Lung (tissue), 12 donors: ENCODE measurements around the gene PLXNA2. TPM values are rescaled to one million over a fixed set of nuclear protein-coding genes. Genes with fewer than 3 reads are reported as not detected.

Source experiments
- ATAC-seq: fragments of 200-7000 bp; cut with Tn5 transposase; one replicate; pipeline ENCODE4 v1.9.1; 2020; ENCODE audit warnings: moderate number of reproducible peaks; ENCODE audit not compliant: insufficient read depth, low FRiP score
- DNase-seq, 3 donors: peaks; one replicate each; pipeline ENCODE4 v3.0.0-alpha.2; 2013 to 2017
- H3K27ac ChIP-seq, 2 donors: one replicate each; pipeline ENCODE4 v1.5.1; 2013; ENCODE audit warnings: mild to moderate bottlenecking in 2 of 2, moderate library complexity in 2 of 2, control low read depth in 1 of 2, inconsistent platforms in 1 of 2, low read depth in 1 of 2, low read length in 1 of 2
- H3K27me3 ChIP-seq, 3 donors: one replicate each; pipeline ENCODE4 v1.5.1; 2013; ENCODE audit warnings: low read length in 2 of 3; ENCODE audit not compliant: control insufficient read depth in 3 of 3, insufficient read depth in 3 of 3
- H3K36me3 ChIP-seq, 4 donors: one replicate each; pipeline ENCODE4 v1.5.1; 2013; ENCODE audit warnings: low read length in 4 of 4, mild to moderate bottlenecking in 1 of 4, moderate library complexity in 1 of 4; ENCODE audit not compliant: control insufficient read depth in 4 of 4, insufficient read depth in 4 of 4
- H3K4me1 ChIP-seq, 5 donors: one replicate each; pipeline ENCODE4 v1.5.1; 2013; ENCODE audit warnings: low read length in 5 of 5, mild to moderate bottlenecking in 2 of 5, moderate library complexity in 1 of 5; ENCODE audit not compliant: control insufficient read depth in 5 of 5, insufficient read depth in 5 of 5
- H3K4me3 ChIP-seq: one replicate; pipeline ENCODE4 v1.5.1; 2013; ENCODE audit warnings: mild to moderate bottlenecking, control low read depth, moderate library complexity
- H3K9ac ChIP-seq, 2 donors: one replicate each; pipeline ENCODE4 v1.5.1; 2013; ENCODE audit warnings: low read length in 2 of 2, control low read depth in 1 of 2; ENCODE audit not compliant: insufficient read depth in 1 of 2
- H3K9me3 ChIP-seq, 4 donors: one replicate each; pipeline ENCODE4 v1.5.1; 2013; ENCODE audit warnings: low read length in 3 of 4, mild to moderate bottlenecking in 1 of 4, moderate library complexity in 1 of 4; ENCODE audit not compliant: control insufficient read depth in 4 of 4, insufficient read depth in 3 of 4
- WGBS, 2 donors: extraction: QIAGEN DNeasy Blood & Tissue Kit; methylation state at CpG; one replicate each; pipeline ENCODE4 v1.1.7; 2013; 5-methylcytosine and 5-hydroxymethylcytosine counted together
- polyA plus RNA-seq, 2 donors: library from polyadenylated mRNA; stranded (reverse); fragments of 200-250 nt; gene quantifications; one replicate each; pipeline ENCODE4 v1.2.1, GENCODE V29; 2013
- total RNA-seq, 2 donors: library from RNA; depleted of rRNA in 1 of 2; stranded (reverse); fragments of >200 nt in 1 of 2; gene quantifications; one replicate each; pipeline ENCODE4 v1.2.1, GENCODE V29; 2014 to 2021
- TF ChIP-seq, protein P1 (sequence below): IDR thresholded peaks from 2 replicates; pipeline ENCODE4 v1.5.1; 2012; ENCODE audit warnings: mild to moderate bottlenecking; ENCODE audit errors: control extremely low read depth, extremely low read depth
- donor health status: control.
- donor health status: control.
- donor health status: Bipolar disorder and iron deficiency.
- donor health status: healthy.
- donor health status: DM: yes; HTN: yes; CAD: no.

PLXNA2 gene
- total and polyA plus RNA-seq, 4 donors: 13.2 to 118 (median 32.6) TPM

DNA sequence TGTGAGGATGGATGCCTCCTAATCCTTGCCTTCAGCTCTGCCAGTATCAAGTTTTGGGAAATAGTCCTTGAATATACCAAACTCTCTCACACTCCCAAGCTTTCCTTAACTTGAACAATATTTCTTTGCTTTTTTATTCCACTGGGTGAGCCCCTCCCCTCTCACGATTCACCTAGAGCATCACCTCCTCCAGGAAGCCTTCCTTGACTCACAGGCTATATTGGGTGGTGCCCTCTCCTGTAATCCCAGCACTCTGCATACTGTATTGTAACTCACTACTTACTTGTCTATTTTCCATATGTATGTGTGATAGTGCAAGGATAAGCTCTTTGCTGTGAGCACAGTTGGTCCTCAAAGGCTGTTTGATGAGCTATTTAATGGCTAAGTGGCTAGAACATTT, 114.7 kb downstream of the PLXNA2 start:
- 94 to 100% methylated on average over 1 of the region's 1 CpG for WGBS, 2 donors
- Histone ChIP-seq H3K36me3 (no peaks in the 10 kb centered on the region), H3K9me3 (no peaks in the 10 kb centered on the region), H3K27me3 (no peaks in the 10 kb centered on the region), H3K4me3 (no peak overlapping the region), H3K4me1 (peaks cover 0 to 10% (median 7%) of the 10 kb centered on the region in 5 donors), H3K27ac (no peak overlapping the region), H3K9ac (no peak overlapping the region)
- TF ChIP-seq, protein P1, sequence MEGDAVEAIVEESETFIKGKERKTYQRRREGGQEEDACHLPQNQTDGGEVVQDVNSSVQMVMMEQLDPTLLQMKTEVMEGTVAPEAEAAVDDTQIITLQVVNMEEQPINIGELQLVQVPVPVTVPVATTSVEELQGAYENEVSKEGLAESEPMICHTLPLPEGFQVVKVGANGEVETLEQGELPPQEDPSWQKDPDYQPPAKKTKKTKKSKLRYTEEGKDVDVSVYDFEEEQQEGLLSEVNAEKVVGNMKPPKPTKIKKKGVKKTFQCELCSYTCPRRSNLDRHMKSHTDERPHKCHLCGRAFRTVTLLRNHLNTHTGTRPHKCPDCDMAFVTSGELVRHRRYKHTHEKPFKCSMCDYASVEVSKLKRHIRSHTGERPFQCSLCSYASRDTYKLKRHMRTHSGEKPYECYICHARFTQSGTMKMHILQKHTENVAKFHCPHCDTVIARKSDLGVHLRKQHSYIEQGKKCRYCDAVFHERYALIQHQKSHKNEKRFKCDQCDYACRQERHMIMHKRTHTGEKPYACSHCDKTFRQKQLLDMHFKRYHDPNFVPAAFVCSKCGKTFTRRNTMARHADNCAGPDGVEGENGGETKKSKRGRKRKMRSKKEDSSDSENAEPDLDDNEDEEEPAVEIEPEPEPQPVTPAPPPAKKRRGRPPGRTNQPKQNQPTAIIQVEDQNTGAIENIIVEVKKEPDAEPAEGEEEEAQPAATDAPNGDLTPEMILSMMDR: no peak
- DNase-seq: no peak
- no peak for ATAC-seq

DNA sequence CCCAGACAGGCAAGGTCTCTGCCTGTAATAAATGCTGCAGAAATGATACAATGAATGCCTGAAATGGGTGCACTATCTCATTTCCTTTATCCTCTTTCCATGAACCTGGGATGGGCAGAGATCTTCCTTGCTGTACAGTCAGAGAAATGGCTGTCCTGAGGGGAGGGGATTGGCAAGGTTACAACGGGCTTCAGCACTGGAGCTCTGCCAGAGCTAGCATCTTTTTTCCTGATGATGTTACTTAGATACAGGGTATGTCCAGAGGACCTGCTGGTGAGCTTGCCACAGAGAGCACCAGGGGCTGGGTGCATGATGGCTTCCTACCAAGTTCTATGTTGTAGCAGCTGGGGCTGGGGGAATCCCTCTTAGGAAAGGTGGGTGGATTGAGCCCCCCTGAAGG, 115.1 kb downstream of the PLXNA2 start:
- TF ChIP-seq, protein P1: no peak
- Histone ChIP-seq H3K4me3 (no peak overlapping the region), H3K27me3 (no peaks in the 10 kb centered on the region), H3K27ac (no peak overlapping the region), H3K9ac (no peak overlapping the region), H3K36me3 (no peaks in the 10 kb centered on the region), H3K9me3 (no peaks in the 10 kb centered on the region), H3K4me1 (peaks cover 0 to 10% (median 7%) of the 10 kb centered on the region in 5 donors)
- 14 to 25% methylated on average over 1 of the region's 1 CpG for WGBS, 2 donors
- ATAC-seq: no peak
- no peak for DNase-seq

DNA sequence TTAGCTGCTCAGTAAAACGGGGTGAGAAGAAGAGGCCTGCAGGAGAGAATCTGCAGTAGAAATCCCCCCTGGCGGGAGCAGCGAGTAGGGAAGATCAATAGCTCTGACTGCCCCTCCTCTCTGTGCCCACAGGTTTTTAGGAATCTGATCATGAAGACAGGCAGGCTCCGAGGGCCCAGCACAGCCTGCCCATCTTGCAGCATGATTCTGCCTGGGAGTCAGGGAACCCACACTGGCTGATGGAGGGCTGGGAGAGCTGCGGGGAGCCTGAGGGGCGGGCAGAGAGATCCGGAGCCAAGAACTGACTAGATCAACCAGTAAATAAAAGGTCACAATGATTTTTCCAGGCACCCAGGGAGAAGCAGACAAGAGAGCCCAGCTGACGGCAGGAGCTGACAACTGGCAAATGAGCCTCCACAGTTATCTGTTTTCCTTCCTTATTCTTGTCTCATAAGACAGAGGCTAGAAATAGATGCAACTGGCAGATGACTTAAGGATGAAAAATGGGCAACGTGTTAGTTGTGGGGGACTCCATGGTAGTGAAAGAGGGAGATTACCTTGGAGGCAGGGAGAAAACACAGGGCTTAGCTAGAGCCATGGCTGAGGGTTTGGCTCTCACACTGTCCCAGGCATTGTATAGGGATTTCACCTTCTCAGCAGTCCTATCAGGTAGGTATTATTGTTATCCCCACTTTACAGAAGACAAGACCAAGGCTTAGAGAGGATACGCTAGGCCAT, 116.2 kb downstream of the PLXNA2 start:
- Histone ChIP-seq H3K4me3 (no peak overlapping the region), H3K9me3 (no peaks in the 10 kb centered on the region), H3K4me1 (peaks cover 0 to 10% (median 7%) of the 10 kb centered on the region in 5 donors), H3K9ac (no peak overlapping the region), H3K27ac (no peak overlapping the region), H3K36me3 (no peaks in the 10 kb centered on the region), H3K27me3 (no peaks in the 10 kb centered on the region)
- ATAC-seq (no peak), DNase-seq (no peak)
- TF ChIP-seq, protein P1: no peak
- 73 to 77% methylated on average over 10 of the region's 10 CpGs for WGBS, 2 donors
